Inflammatory macrophage (primary cell): ENCODE results near the gene FKBP1B.
A peak's percentile ranks its signal among the peaks of the same experiment; 100 is the strongest.
"Not testable (repeated sequence)": the region's sequence is repeated elsewhere in the genome, so short reads cannot be mapped to it uniquely, and the experiment has no call there.

Experiments used
- DNase-seq, 2 donors: peaks; one replicate each; pipeline ENCODE4 v3.0.0-alpha.2; 2020 to 2022

Gene FKBP1B

GRCh38 chr2:24022975-24023575 lies 26.5 kb upstream of the FKBP1B start:
- DNase-seq, result no peak

- no peak for DNase-seq
Measured at GRCh38 chr2:24024018-24024417, 25.5 kb upstream of the FKBP1B start.

- no peak for DNase-seq
Measured at GRCh38 chr2:24024996-24025663, 24.4 kb upstream of the FKBP1B start.

GRCh38 chr2:24026233-24026632 lies 23.3 kb upstream of the FKBP1B start:
- no peak for DNase-seq

DNA sequence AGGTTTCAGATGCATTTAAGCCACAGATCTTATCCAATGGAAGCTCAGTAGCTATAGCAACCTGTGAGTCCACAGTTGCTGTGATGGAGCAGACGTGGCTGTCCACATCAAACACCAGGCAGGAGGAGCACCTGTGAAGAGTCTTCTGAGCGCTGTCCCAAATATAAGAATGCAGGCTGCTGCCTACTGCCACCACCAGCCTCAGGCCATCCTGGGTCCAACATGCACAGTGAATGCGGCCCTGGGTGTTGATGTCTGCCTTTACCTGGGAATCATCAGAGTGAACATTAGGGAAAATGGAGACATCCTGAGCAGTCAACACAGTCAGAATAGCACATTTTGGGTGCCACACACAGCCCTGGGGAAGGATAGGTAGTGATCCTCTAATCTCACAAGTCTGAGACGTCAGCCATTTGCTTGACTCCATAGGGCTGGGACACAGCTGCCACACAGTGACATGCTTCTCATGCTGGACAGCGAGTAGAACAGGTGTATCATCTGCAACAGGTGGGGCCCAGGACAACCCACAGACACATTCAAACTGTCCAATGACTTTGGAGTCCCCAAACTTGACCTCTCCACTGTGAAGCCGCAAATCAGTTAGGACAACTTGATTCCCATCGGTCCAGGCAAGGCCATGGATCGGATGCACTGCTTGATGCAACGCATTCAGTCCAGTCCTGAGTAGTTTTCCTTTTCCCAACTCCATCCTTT lies 10.6 kb upstream of the FKBP1B start:
- DNase-seq, result no peak

GRCh38 chr2:24040511-24040910 lies 9.0 kb upstream of the FKBP1B start:
- DNase-seq, result no peak

- not testable (repeated sequence) for DNase-seq
Measured at GRCh38 chr2:24043133-24043532, 6.4 kb upstream of the FKBP1B start.

DNA sequence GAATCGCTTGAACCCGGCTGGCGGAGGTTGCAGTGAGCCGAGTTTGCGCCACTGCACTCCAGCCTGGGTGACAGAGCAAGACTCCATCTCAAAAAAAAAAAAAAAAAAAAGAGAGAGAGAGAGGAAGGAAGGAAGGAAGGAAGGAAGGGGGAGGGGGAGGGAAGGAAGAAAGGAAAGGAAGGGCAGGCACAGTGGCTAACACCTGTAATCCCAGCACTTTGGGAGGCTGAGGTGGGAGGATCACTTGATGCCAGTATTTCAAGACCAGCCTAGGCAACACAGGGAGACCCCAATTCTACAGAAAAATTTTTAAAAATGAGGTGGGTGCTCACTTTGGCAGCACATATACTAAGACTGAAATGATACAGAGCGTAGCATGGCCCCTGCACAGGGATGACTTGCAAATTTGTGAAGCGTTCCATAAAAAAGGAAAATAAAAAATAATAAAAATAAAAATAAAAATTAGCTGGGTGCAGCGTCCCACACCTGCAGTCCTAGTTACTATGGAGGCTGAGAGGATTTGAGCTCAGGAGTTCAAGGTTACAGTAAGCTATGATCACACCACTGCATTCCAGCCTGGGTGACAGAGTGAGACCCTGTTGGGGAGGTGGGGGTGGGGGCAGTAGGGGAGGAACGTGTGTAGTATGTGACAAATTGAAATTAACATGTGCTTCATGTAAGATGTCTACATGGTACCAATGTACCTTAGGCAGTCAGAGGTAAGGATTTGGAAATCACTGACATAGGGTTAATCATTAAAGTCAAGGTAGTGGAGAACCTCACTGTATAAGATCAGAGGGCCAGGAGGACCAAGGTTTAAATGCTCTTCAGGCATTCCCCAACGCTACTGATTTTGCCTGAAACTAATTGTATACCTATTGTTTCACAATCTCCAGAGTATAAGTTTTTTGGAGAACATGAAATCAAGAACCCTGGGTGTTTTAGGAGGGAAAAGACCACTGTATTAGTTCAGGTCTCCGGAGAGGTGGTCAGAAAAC lies 3.7 kb upstream of the FKBP1B start:
- no peak for DNase-seq

GRCh38 chr2:24046599-24046929 lies 3.0 kb upstream of the FKBP1B start:
- no peak for DNase-seq

- peak; percentile 98 for DNase-seq
Measured at GRCh38 chr2:24046930-24047702, 2.4 kb upstream of the FKBP1B start, which contains the start of gene WDCP. WDCP (minus strand) TSS chr2:24047391; CDS start chr2:24039494, 7,897 bp downstream.

GRCh38 chr2:24047703-24048033 lies 1.9 kb upstream of the FKBP1B start:
- DNase-seq, result no peak

- DNase-seq, result no peak
Measured at GRCh38 chr2:24048769-24049484, 614 bp upstream of the FKBP1B start.

DNA sequence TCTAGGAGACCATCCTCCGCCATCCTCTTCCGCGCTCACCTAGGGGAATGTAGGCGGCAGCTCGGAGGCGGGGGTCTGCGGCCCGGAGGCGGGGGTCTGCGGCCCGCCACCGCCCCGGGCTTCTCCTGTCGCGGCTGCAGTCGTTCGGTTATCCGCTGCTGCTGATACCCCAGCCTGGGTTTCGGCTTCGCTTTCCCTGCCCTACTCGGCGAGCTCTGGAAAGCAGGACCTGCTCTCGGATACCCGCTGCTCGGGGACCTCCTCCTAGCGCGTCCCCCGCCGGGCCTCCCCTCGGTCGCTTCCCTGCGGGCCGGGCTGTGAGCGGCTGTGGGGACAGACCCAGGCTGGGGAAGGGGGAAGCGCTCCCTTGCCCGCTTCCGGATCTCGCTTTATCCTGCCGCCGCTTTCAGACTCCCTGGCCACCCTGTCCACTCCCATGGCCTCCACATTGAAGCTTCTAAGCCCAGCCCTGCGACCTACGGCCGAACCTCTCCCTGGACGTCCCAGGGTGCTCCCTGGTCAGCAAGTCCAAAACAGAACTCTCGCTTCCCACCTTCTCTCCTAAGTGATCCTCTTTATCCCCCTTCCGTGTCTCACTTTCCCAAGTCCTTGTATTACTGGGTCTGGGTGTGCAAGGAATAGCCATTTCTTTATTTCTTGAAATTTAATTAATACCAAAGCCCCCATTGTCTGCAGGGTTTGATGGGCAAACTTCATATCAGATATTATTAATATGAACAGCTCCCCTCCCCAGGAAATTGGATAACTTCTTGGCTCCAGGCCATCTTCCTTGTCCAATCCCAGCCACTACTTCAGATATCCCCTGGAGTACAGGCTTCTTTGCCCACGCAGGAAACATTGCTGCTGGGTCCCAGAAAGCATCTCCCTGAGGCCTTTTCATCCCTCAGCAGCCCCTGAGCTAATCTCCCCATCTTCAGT lies 769 bp downstream of the FKBP1B start:
- peak in 1 of 2 donors; percentile 32 for DNase-seq

DNA sequence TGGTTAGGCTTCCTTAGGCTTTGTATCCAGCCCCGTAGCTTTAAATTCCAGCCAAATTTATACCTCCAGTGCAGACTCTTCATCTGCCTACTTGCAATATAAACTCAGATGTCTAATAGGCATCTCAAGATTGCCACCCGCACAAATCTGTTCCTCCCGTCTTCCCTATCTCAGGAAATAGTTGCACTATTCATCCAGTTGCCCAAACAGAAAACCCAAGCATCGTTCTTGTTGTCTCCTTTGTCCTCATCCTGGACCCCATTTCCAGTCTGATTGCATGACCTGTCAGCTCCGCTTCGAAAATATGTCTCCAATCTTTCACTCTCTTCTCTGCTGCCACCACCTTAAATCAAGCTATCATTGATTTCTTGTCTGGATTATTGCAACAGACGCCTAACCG lies 2.3 kb downstream of the FKBP1B start:
- no peak for DNase-seq

GRCh38 chr2:24052951-24053350 lies 3.4 kb downstream of the FKBP1B start:
- no peak for DNase-seq

GRCh38 chr2:24054366-24055010 lies 4.9 kb downstream of the FKBP1B start:
- DNase-seq, result no peak

DNA sequence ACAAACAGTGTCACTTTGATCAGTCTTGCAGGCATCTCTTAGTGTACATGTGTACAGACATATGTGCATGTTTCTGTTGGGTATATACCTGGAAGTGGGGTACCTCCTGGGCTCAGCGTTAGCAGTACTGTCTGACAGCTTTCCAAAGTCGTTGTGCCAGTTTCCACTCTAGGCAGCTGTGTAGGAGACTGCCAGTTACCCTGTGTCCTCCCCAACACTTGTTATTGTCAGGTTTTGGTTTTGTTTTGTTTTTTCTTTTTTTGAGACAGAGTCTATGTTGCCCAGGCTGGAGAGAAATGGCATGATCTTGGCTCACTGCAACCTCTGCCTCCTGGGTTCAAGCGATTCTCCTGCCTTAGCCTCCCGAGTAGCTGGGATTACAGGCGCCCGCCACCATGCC lies 6.2 kb downstream of the FKBP1B start:
- no peak for DNase-seq

DNA sequence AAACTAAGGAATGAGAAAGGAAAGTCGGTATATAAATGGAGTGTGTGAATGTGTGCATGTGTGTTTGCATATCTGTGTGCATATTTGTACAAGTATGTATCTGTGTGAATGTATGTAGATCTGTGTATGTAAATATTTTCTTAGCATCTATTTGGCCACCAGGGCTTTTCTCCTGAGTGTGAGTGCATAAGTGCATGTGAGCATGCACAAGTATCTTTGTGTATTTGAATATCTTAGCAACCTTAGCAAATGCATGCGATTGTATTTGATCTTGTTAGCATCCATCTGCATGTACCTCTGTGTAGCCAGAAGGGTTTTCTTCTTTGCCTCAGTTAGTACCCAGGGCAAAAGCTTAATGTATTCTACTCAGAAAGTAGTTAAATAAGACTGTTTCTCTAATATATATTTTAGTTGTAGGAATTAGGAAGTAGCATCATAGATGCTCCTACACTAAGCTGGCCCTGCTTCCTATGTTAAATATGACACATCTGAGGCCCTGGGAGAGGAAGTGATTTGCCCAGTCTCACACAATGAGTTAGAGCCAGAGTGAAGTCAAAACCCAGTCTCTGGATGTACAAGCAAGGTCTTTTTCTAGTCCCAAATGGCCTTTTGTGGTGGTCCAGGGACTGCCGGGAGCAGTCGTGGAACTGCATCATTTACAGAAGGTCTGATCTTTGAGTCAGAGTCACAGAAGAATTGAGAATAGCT lies 9.2 kb downstream of the FKBP1B start:
- peak; percentile 46 to 65 for DNase-seq

DNA sequence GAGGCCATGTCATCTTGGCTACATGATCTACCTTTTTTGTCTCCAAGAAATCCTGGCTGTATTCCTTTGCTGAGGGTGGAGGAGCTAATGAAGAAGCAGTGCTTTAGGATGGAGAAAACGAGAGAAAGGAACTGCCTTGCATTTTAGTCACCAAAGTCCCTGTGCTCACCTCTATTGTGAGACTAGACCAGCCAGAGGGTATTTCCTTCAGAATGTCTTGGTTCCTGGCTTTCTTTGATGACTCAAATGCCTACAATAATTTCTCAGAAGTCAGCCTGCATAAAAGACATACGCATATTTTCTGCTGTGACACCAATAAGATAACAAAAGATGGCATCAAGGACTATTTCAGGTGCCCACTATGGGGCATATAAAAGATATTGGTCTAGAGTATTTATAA lies 15.8 kb downstream of the FKBP1B start:
- DNase-seq, result no peak
